VCaP (cell line): ENCODE data around the gene ARHGAP11A.
A peak's percentile ranks its signal among the peaks of the same experiment; 100 is the strongest.

Experiments
- H3K27ac ChIP-seq: fragments of 450-650 bp; 2 replicates; pipeline ENCODE4 v1.5.1; 2017
- TF ChIP-seq, protein P1 (sequence below): fragments of 450-650 bp; conservative IDR thresholded peaks from 2 replicates; pipeline ENCODE4 v1.5.1; 2017; ENCODE audit warnings: mild to moderate bottlenecking, moderate library complexity

Gene ARHGAP11A

DNA sequence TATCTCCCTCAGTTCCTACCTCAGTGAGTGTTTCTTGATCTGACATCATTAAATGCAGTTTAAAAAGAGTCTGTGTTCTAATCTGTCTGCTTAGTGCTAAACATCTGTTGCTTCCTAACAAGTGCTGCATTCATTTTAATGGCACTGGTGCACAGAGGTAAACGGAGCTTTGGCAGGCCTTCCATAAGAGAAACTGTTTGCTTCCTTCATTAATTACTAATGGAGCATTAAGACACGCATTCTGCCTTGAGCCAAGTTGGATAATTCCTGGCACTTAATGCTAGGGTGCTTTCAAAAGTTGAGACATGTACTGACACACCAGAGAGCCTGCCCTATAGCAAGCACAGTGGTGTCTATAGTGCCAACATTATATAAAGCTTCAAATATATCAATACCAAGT, 60.9 kb downstream of the ARHGAP11A start:
- TF ChIP-seq, protein P1, sequence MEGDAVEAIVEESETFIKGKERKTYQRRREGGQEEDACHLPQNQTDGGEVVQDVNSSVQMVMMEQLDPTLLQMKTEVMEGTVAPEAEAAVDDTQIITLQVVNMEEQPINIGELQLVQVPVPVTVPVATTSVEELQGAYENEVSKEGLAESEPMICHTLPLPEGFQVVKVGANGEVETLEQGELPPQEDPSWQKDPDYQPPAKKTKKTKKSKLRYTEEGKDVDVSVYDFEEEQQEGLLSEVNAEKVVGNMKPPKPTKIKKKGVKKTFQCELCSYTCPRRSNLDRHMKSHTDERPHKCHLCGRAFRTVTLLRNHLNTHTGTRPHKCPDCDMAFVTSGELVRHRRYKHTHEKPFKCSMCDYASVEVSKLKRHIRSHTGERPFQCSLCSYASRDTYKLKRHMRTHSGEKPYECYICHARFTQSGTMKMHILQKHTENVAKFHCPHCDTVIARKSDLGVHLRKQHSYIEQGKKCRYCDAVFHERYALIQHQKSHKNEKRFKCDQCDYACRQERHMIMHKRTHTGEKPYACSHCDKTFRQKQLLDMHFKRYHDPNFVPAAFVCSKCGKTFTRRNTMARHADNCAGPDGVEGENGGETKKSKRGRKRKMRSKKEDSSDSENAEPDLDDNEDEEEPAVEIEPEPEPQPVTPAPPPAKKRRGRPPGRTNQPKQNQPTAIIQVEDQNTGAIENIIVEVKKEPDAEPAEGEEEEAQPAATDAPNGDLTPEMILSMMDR, result no peak
- H3K27ac ChIP-seq, result peak overlapping the region; percentile 73

- TF ChIP-seq, protein P1, result no peak
- H3K27ac ChIP-seq, result peak overlapping the region; percentile 73
Observed at GRCh38 chr15:32677238-32677750, 62.0 kb downstream of the ARHGAP11A start.

GRCh38 chr15:32679298-32679690, 64.0 kb downstream of the ARHGAP11A start:
- no peak overlapping the region for H3K27ac ChIP-seq
- TF ChIP-seq, protein P1, result 0 out of 2 replicates have a peak, but pooled peaks have one; percentile 22

DNA sequence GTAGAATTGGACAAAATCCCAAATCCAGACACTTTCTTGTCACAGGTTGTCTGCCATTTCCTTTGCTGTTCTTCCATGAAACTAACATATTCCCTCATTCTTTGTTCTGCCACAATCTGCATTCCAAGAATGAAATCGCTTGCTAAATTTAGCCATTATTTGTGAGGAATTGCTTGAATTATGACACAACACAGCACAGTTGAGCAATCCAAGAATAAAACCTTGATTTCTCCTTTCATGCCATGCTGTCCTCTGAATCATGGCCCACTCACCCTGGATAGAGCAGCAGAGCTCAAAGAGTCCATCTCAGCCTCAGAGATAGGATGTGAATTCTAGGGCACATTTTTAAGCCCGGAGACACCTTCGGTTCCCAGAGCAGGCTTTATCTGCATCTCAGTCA, 67.3 kb downstream of the ARHGAP11A start:
- H3K27ac ChIP-seq, result no peak overlapping the region
- TF ChIP-seq, protein P1, result no peak

DNA sequence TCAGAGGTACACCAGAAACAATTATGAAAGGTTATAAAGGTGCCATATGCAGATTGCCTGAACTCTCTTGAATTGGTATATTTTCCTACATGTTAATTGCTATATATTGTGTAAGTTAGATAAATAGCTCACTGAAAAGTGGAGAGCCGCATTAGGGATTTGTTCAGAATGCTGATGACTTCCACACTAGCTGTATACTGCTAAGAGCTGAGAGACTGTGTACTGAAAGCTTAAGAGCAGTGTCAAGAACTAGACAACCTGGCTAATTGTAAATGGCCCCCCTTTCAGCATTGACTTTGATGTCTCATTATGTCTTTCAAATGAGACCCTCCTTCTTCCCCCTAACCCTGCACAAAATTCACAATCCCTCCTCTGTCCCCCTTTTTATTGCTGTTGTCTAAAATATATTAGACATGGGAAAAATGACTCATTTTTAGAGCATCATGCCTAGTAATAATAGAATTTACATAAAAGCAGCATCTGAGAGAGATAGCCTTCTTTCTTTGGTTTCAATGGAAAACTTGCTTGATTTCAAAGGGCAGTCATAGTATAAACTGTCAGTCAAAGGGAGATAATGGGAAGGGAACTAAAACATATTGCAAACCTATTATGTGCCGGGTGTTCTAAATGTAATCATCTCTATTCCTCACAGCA, 67.8 kb downstream of the ARHGAP11A start:
- TF ChIP-seq, protein P1, result no peak
- H3K27ac ChIP-seq, result no peak overlapping the region

DNA sequence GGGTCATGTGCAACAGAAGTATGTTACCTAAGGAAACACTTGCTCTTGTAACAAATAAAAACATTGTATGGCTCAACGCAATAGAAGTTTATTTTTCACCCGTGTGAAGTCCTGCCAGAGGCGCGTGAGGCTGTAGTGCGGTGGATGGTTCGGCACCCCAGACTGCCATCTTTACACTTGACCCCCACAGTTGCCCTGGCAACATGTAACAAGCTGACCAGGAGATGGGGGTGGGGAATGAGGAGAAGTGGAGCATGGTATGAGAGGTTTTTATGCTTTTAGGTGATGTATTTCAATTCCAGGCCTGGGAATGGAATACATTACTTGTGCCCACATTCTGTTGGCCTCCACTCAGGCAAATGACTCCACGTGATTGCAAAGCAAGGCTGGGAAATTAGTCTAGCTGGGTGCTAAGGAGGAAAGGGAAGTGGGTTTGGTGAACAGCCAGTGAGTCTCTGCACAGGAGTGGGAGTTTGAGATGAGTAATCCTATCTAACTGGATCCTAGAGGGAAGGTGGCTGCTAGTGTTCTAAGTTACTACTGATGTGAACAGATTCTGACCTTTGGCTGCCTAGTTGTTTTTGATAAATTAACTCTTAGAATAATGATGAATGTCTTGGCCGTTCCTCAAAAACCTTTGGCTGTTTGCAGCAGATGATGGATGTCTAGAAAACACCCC, 68.7 kb downstream of the ARHGAP11A start:
- TF ChIP-seq, protein P1, result no peak
- H3K27ac ChIP-seq, result no peak overlapping the region

- TF ChIP-seq, protein P1, result no peak
- no peak overlapping the region for H3K27ac ChIP-seq
Observed at GRCh38 chr15:32685576-32685975, 70.3 kb downstream of the ARHGAP11A start.
